Measurements from ENCODE around the gene SHPK. TPM values are rescaled to one million over a fixed set of nuclear protein-coding genes. Genes with fewer than 3 reads are reported as not detected.
"Not testable (repeated sequence)": the region's sequence is repeated elsewhere in the genome, so short reads cannot be mapped to it uniquely, and the experiment has no call there.

The SHPK gene
- total RNA-seq, 2 donors from 2014 or later = 35.2 to 46.4 TPM

GRCh38 chr17:3569534-3570137 lies 66.4 kb downstream of the SHPK start:
- no peak overlapping the region for H3K4me3 Mint-ChIP-seq
- DNase-seq = peak; percentile 50
- no peaks in the 10 kb centered on the region for H3K27me3 Mint-ChIP-seq (ENCODE audit: insufficient read depth)
- H3K27ac Mint-ChIP-seq = no peak overlapping the region
- TF ChIP-seq CTCF (conservative IDR thresholded peaks at IDR 0.05) = no peak
- no peaks in the 10 kb centered on the region for H3K4me1 Mint-ChIP-seq
- peaks cover 24% of the 10 kb centered on the region for H3K36me3 ChIP-seq (ENCODE audit: control insufficient read depth, insufficient read depth, low read length)
- H3K36me3 Mint-ChIP-seq (ENCODE audit: low read depth) = peaks cover 49% of the 10 kb centered on the region
- no peak overlapping the region for H3K4me3 ChIP-seq (ENCODE audit: low read length)
- H3K4me1 ChIP-seq (ENCODE audit: control insufficient read depth, insufficient read depth, low read length) = no peaks in the 10 kb centered on the region
- no peak overlapping the region for H3K27ac ChIP-seq (ENCODE audit: low read depth, low read length)
- no peak overlapping the region for H3K9ac ChIP-seq (ENCODE audit: extremely low read depth, low read length, poor library complexity, severe bottlenecking)
- H3K9me3 ChIP-seq (ENCODE audit: control insufficient read depth, low read length) = peaks cover 5% of the 10 kb centered on the region
- H3K9me3 Mint-ChIP-seq = peaks cover 5% of the 10 kb centered on the region
- 92 to 95% methylated on average over 8 of the region's 9 CpGs for WGBS, 2 experiments (ENCODE audit: insufficient coverage in 1 of 2, insufficient read length in 1 of 2)
- no peaks in the 10 kb centered on the region for H3K27me3 ChIP-seq (ENCODE audit: control insufficient read depth, insufficient read depth, low read length, poor library complexity, severe bottlenecking)

GRCh38 chr17:3566551-3566950 lies 69.5 kb downstream of the SHPK start:
- WGBS, 2 experiments (ENCODE audit: insufficient coverage in 1 of 2, insufficient read length in 1 of 2) = 96 to 97% methylated on average over 12 of the region's 12 CpGs
- Mint-ChIP-seq H3K4me3 (no peak overlapping the region), H3K27me3 (ENCODE audit: insufficient read depth) (no peaks in the 10 kb centered on the region), H3K9me3 (peaks cover 5% of the 10 kb centered on the region), H3K36me3 (ENCODE audit: low read depth) (peaks cover 48% of the 10 kb centered on the region), H3K4me1 (peaks cover 4% of the 10 kb centered on the region), H3K27ac (no peak overlapping the region)
- Histone ChIP-seq H3K4me1 (ENCODE audit: control insufficient read depth, insufficient read depth, low read length) (no peaks in the 10 kb centered on the region), H3K9me3 (ENCODE audit: control insufficient read depth, low read length) (peaks cover 5% of the 10 kb centered on the region), H3K9ac (ENCODE audit: extremely low read depth, low read length, poor library complexity, severe bottlenecking) (no peak overlapping the region), H3K4me3 (ENCODE audit: low read length) (no peak overlapping the region), H3K27ac (ENCODE audit: low read depth, low read length) (no peak overlapping the region), H3K36me3 (ENCODE audit: control insufficient read depth, insufficient read depth, low read length) (peaks cover 21% of the 10 kb centered on the region), H3K27me3 (ENCODE audit: control insufficient read depth, insufficient read depth, low read length, poor library complexity, severe bottlenecking) (no peaks in the 10 kb centered on the region)
- no peak for TF ChIP-seq CTCF (conservative IDR thresholded peaks at IDR 0.05)
- DNase-seq = no peak

- H3K4me3 Mint-ChIP-seq = no peak overlapping the region
- no peak overlapping the region for H3K9ac ChIP-seq (ENCODE audit: extremely low read depth, low read length, poor library complexity, severe bottlenecking)
- 92 to 96% methylated on average over 2 to 4 of the region's 4 CpGs for WGBS, 2 experiments (ENCODE audit: insufficient coverage in 1 of 2, insufficient read length in 1 of 2)
- H3K36me3 Mint-ChIP-seq (ENCODE audit: low read depth) = peaks cover 39% of the 10 kb centered on the region
- peaks cover 16% of the 10 kb centered on the region for H3K36me3 ChIP-seq (ENCODE audit: control insufficient read depth, insufficient read depth, low read length)
- no peak for TF ChIP-seq CTCF (conservative IDR thresholded peaks at IDR 0.05)
- H3K4me1 ChIP-seq (ENCODE audit: control insufficient read depth, insufficient read depth, low read length) = no peaks in the 10 kb centered on the region
- H3K27ac Mint-ChIP-seq = no peak overlapping the region
- no peaks in the 10 kb centered on the region for H3K27me3 ChIP-seq (ENCODE audit: control insufficient read depth, insufficient read depth, low read length, poor library complexity, severe bottlenecking)
- no peak for DNase-seq
- no peak overlapping the region for H3K27ac ChIP-seq (ENCODE audit: low read depth, low read length)
- H3K4me3 ChIP-seq (ENCODE audit: low read length) = no peak overlapping the region
- H3K27me3 Mint-ChIP-seq (ENCODE audit: insufficient read depth) = no peaks in the 10 kb centered on the region
- H3K9me3 Mint-ChIP-seq = peaks cover 5% of the 10 kb centered on the region
- H3K9me3 ChIP-seq (ENCODE audit: control insufficient read depth, low read length) = peaks cover 5% of the 10 kb centered on the region
- H3K4me1 Mint-ChIP-seq = peaks cover 4% of the 10 kb centered on the region
Observed at GRCh38 chr17:3565143-3565542, 70.9 kb downstream of the SHPK start.

GRCh38 chr17:3564241-3564640 lies 71.8 kb downstream of the SHPK start:
- not testable (repeated sequence) for H3K27ac Mint-ChIP-seq; H3K4me3 ChIP-seq (ENCODE audit: low read length); H3K27ac ChIP-seq (ENCODE audit: low read depth, low read length); H3K9me3 Mint-ChIP-seq; H3K27me3 Mint-ChIP-seq (ENCODE audit: insufficient read depth); H3K4me1 Mint-ChIP-seq; H3K4me1 ChIP-seq (ENCODE audit: control insufficient read depth, insufficient read depth, low read length); H3K27me3 ChIP-seq (ENCODE audit: control insufficient read depth, insufficient read depth, low read length, poor library complexity, severe bottlenecking); H3K4me3 Mint-ChIP-seq; DNase-seq; H3K9ac ChIP-seq (ENCODE audit: extremely low read depth, low read length, poor library complexity, severe bottlenecking); H3K9me3 ChIP-seq (ENCODE audit: control insufficient read depth, low read length)
- H3K36me3 ChIP-seq (ENCODE audit: control insufficient read depth, insufficient read depth, low read length) = peaks cover 11% of the 10 kb centered on the region
- H3K36me3 Mint-ChIP-seq (ENCODE audit: low read depth) = peaks cover 32% of the 10 kb centered on the region
- 97 to 98% methylated on average over 7 to 27 of the region's 28 CpGs for WGBS, 2 experiments (ENCODE audit: insufficient coverage in 1 of 2, insufficient read length in 1 of 2)
